Neural cell (in vitro differentiated cells): ENCODE results near the gene METTL1.

ENCODE experiments used
- RAD21 ChIP-seq: fragments of 450-650 bp; conservative IDR thresholded peaks from 2 replicates; pipeline ENCODE4 v1.6.1; 2014; ENCODE audit warnings: antibody characterized with exemption, mild to moderate bottlenecking, moderate library complexity
- TAF1 ChIP-seq: IDR thresholded peaks from 2 replicates; pipeline ENCODE4 v1.6.1; 2012; ENCODE audit warnings: low read depth
- TF ChIP-seq, protein P1 (sequence below): fragments of 450-650 bp; IDR thresholded peaks from 2 replicates; pipeline ENCODE4 v1.5.1; 2014; ENCODE audit warnings: antibody characterized with exemption, mild to moderate bottlenecking, moderate library complexity; ENCODE audit not compliant: poor library complexity, severe bottlenecking

DNA sequence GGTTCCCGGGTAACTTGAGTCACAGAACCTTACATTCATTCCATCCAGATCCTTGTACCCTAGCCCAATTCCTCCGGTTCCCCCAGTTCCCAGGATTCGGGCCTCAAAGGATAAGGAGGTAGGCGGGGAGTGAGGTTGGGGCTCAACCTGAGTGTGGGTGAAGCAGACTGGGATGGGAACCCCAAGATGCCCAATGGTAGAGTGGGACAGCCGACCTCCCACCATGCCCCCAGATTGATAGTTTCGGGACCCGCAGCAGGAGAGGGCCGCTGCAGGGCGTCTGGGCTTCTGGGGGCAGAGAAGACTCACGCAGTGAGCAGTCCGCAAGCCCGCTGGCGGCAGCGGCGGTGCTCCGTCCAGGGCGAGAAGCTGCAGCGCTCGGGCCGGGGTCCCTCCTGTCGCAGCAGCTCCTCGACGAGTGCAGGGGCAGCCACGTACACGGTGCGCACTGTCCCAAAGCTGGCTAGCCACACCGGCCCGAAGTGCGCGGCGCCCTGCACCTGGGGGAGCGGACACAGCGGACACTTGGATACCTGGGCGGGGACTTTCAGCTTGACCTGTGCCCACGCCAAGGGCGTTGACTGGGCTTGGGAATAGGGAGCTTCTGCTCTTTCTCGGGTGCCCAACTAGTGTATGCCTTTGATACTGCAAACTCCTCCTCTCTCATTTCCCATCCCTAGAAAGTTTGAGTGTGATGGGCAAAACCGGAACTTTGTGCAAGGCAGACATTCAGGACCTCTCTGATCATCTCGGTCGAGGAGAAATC lies 6.0 kb downstream of the METTL1 start:
- TF ChIP-seq, protein P1, sequence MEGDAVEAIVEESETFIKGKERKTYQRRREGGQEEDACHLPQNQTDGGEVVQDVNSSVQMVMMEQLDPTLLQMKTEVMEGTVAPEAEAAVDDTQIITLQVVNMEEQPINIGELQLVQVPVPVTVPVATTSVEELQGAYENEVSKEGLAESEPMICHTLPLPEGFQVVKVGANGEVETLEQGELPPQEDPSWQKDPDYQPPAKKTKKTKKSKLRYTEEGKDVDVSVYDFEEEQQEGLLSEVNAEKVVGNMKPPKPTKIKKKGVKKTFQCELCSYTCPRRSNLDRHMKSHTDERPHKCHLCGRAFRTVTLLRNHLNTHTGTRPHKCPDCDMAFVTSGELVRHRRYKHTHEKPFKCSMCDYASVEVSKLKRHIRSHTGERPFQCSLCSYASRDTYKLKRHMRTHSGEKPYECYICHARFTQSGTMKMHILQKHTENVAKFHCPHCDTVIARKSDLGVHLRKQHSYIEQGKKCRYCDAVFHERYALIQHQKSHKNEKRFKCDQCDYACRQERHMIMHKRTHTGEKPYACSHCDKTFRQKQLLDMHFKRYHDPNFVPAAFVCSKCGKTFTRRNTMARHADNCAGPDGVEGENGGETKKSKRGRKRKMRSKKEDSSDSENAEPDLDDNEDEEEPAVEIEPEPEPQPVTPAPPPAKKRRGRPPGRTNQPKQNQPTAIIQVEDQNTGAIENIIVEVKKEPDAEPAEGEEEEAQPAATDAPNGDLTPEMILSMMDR, result no peak
- TF ChIP-seq TAF1, result no peak
- no peak for TF ChIP-seq RAD21
